Osteoblast (primary cell): ENCODE data around the gene IKZF2. TPM values are rescaled to one million over a fixed set of nuclear protein-coding genes. Genes with fewer than 3 reads are reported as not detected.

Source experiments
- DNase-seq: peaks from one replicate; pipeline ENCODE4 v3.0.0; 2011; ENCODE audit warnings: low spot score, mixed read lengths; ENCODE audit not compliant: insufficient read length; ENCODE audit errors: missing footprints
- H2AFZ ChIP-seq: 2 replicates; pipeline ENCODE4 v1.6.0; 2011; ENCODE audit warnings: mild to moderate bottlenecking, low read length
- H3K27ac ChIP-seq: 2 replicates; pipeline ENCODE4 v1.5.1; 2011; ENCODE audit warnings: mild to moderate bottlenecking, low read depth, low read length, moderate library complexity
- H3K27me3 ChIP-seq: 2 replicates; pipeline ENCODE4 v1.6.0; 2012; ENCODE audit warnings: mild to moderate bottlenecking, control low read depth, inconsistent platforms, low read length, moderate library complexity; ENCODE audit not compliant: insufficient read depth
- H3K36me3 ChIP-seq: 2 replicates; pipeline ENCODE4 v1.5.1; 2011; ENCODE audit warnings: mild to moderate bottlenecking, low read length, control low read depth, moderate library complexity; ENCODE audit not compliant: insufficient read depth
- H3K4me1 ChIP-seq: 2 replicates; pipeline ENCODE4 v1.5.1; 2011; ENCODE audit warnings: mild to moderate bottlenecking, low read length, control low read depth, moderate library complexity; ENCODE audit not compliant: insufficient read depth
- H3K4me2 ChIP-seq: 2 replicates; pipeline ENCODE4 v1.6.0; 2011; ENCODE audit warnings: mild to moderate bottlenecking, low read length; ENCODE audit not compliant: insufficient read depth
- H3K4me3 ChIP-seq: fragments of 200-600 bp; sonication (generic); 3 replicates; pipeline ENCODE4 v1.5.1; 2012; ENCODE audit warnings: mild to moderate bottlenecking, low read length, inconsistent platforms; ENCODE audit not compliant: insufficient read depth
- H3K79me2 ChIP-seq: 2 replicates; pipeline ENCODE4 v1.6.0; 2012; ENCODE audit warnings: mild to moderate bottlenecking, low read length, control low read depth, inconsistent platforms; ENCODE audit not compliant: insufficient read depth
- H3K9me3 ChIP-seq: 2 replicates; pipeline ENCODE4 v1.5.1; 2011; ENCODE audit warnings: low read depth, low read length, control low read depth
- H4K20me1 ChIP-seq: 2 replicates; pipeline ENCODE4 v1.6.0; 2012; ENCODE audit warnings: mild to moderate bottlenecking, low read length, control low read depth; ENCODE audit not compliant: insufficient read depth
- CTCF ChIP-seq: IDR thresholded peaks from 2 replicates; pipeline ENCODE4 v1.5.1; 2011; ENCODE audit warnings: mild to moderate bottlenecking, low read depth, low read length, moderate library complexity; ENCODE audit errors: extremely low read depth
- total RNA-seq: library from RNA; depleted of rRNA; stranded (reverse); fragments of >200 nt; gene quantifications from 2 replicates; pipeline ENCODE4 v1.2.3, GENCODE V29; 2012

IKZF2 gene
- total RNA-seq, 1 donor, result 11.9 TPM

GRCh38 chr2:213187833-213188532 is 36.6 kb upstream of the IKZF2 start:
- Histone ChIP-seq H4K20me1 (no peaks in the 10 kb centered on the region), H3K79me2 (no peaks in the 10 kb centered on the region), H3K27ac (peak overlapping the region; percentile 73), H3K4me2 (peak overlapping the region; percentile 21), H3K9me3 (no peaks in the 10 kb centered on the region), H3K36me3 (no peaks in the 10 kb centered on the region), H3K27me3 (no peaks in the 10 kb centered on the region), H3K4me3 (no peak overlapping the region), H3K4me1 (peaks cover 25% of the 10 kb centered on the region), H2AFZ (peak overlapping the region; percentile 73)
- TF ChIP-seq CTCF, result no peak
- DNase-seq, result peak; percentile 79

GRCh38 chr2:213187386-213187785 is 36.0 kb upstream of the IKZF2 start:
- peak overlapping the region; percentile 73 for H3K27ac ChIP-seq
- H3K4me3 ChIP-seq, result no peak overlapping the region
- H3K27me3 ChIP-seq, result no peaks in the 10 kb centered on the region
- no peaks in the 10 kb centered on the region for H3K79me2 ChIP-seq
- H3K9me3 ChIP-seq, result no peaks in the 10 kb centered on the region
- peaks cover 25% of the 10 kb centered on the region for H3K4me1 ChIP-seq
- TF ChIP-seq CTCF, result no peak
- no peaks in the 10 kb centered on the region for H3K36me3 ChIP-seq
- no peak for DNase-seq
- no peaks in the 10 kb centered on the region for H4K20me1 ChIP-seq
- H3K4me2 ChIP-seq, result peak overlapping the region; percentile 17
- H2AFZ ChIP-seq, result peak overlapping the region; percentile 21

GRCh38 chr2:213185147-213185822 is 33.9 kb upstream of the IKZF2 start:
- no peak for TF ChIP-seq CTCF
- Histone ChIP-seq H3K4me2 (no peak overlapping the region), H2AFZ (peak overlapping the region; percentile 2), H3K36me3 (no peaks in the 10 kb centered on the region), H3K27me3 (no peaks in the 10 kb centered on the region), H3K4me1 (peaks cover 25% of the 10 kb centered on the region), H3K27ac (no peak overlapping the region), H3K9me3 (no peaks in the 10 kb centered on the region), H4K20me1 (no peaks in the 10 kb centered on the region), H3K4me3 (no peak overlapping the region), H3K79me2 (no peaks in the 10 kb centered on the region)
- no peak for DNase-seq

- Histone ChIP-seq H3K36me3 (no peaks in the 10 kb centered on the region), H3K9me3 (no peaks in the 10 kb centered on the region), H3K79me2 (no peaks in the 10 kb centered on the region), H3K4me1 (no peaks in the 10 kb centered on the region), H3K4me2 (no peak overlapping the region), H2AFZ (no peak overlapping the region), H3K27me3 (no peaks in the 10 kb centered on the region), H4K20me1 (no peaks in the 10 kb centered on the region), H3K27ac (no peak overlapping the region), H3K4me3 (no peak overlapping the region)
- no peak for DNase-seq
- TF ChIP-seq CTCF, result no peak
Measured at GRCh38 chr2:213181712-213182111, 30.3 kb upstream of the IKZF2 start.
